GM18951 (cell line): ENCODE data around the gene PTN.
"Not testable (repeated sequence)": the region's sequence is repeated elsewhere in the genome, so short reads cannot be mapped to it uniquely, and the experiment has no call there.

Experiments
- POLR2A ChIP-seq: IDR thresholded peaks from 4 replicates; pipeline ENCODE4 v1.6.1; 2011; ENCODE audit warnings: mild to moderate bottlenecking; ENCODE audit not compliant: insufficient read length, insufficient read depth; ENCODE audit errors: extremely low read depth
- in situ Hi-C: fragments of 300-500 bp; cut with MboI; formaldehyde crosslinking; loops from one replicate; pipeline ENCODE4 v1.12.0; 2022; ENCODE audit warnings: low sequenced_read_pairs, mixed read lengths, inconsistent platforms; ENCODE audit not compliant: unreplicated experiment

PTN gene

GRCh38 chr7:137272249-137272648, 71.3 kb downstream of the PTN start:
- TF ChIP-seq POLR2A: no peak
- in situ Hi-C loops: no loop called here

DNA sequence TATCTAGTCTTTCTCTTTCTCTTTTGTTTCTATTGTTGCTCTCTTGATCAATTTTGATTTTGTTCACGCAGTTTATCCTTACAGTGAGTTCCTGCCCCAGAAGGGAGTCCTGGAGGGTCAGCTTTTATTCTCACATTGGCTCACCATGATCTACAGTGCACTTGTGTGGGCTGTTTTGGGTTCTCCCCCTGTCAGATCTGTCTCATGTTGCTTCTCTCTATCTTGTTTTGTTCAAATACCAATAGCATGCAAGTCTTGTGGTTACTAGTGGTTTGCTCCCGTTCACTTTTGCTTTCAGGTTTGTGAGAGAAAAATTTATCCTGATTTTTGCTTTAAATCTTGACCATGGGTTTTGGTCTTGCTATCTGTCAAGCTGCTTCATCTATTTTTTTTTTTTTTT, 74.3 kb downstream of the PTN start:
- in situ Hi-C loops: no loop called here
- TF ChIP-seq POLR2A: no peak

- in situ Hi-C loops: not testable (repeated sequence)
Observed at GRCh38 chr7:137268001-137268865, 75.3 kb downstream of the PTN start.

- TF ChIP-seq POLR2A: no peak
- in situ Hi-C loops: no loop called here
Observed at GRCh38 chr7:137266764-137267163, 76.8 kb downstream of the PTN start.

GRCh38 chr7:137265480-137265879, 78.1 kb downstream of the PTN start:
- in situ Hi-C loops: not testable (repeated sequence)

- in situ Hi-C loops: no loop called here
- TF ChIP-seq POLR2A: no peak
Observed at GRCh38 chr7:137262599-137262998, 80.9 kb downstream of the PTN start.

- in situ Hi-C loops: no loop called here
- TF ChIP-seq POLR2A: no peak
Observed at GRCh38 chr7:137258552-137258951, 85.0 kb downstream of the PTN start.

DNA sequence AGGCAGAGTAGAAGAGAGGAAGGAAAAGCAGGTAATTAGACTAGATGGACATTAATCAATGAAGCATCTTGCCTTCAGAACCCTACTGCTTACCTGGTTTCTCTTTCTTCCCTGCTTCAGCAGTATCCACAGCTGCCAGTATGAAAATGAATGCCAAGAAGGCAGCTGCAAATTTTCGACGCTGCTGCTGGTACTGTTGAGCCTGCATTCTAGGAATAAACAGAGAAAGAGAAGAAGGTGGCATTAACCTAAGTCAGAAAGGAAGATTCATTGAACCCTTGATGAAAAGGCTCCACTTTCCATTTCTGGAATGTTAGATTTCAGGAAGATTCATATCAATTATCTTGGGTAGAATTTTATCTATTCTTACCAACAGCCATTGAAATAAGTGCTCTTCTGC, 88.8 kb downstream of the PTN start:
- no peak for TF ChIP-seq POLR2A
- in situ Hi-C loops: no loop called here

DNA sequence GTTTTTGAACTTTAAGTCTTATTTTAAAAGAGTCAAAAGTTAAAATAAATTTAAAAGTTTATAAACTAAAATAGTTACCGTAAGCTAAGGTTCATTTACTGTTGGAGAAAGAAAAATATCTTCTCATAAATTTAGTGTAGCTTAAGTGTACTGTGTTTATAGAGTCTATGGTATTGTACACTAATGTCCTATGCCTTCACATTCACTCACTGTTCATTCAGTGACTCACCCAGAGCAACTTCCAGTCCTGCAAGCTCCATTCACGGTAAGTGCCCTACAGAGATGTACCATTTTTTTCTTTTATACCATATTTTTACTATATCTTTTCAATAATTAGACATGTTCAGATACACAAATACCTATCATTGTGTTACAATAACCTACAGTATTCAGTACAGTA, 97.6 kb downstream of the PTN start:
- in situ Hi-C loops: no loop called here
- no peak for TF ChIP-seq POLR2A

GRCh38 chr7:137245186-137245585, 98.3 kb downstream of the PTN start:
- in situ Hi-C loops: no loop called here
- TF ChIP-seq POLR2A: no peak

GRCh38 chr7:137243741-137244140, 99.8 kb downstream of the PTN start:
- TF ChIP-seq POLR2A: no peak
- in situ Hi-C loops: no loop called here

- TF ChIP-seq POLR2A: no peak
- in situ Hi-C loops: no loop called here
Observed at GRCh38 chr7:137242616-137243015, 100.9 kb downstream of the PTN start.

- in situ Hi-C loops: no loop called here
- TF ChIP-seq POLR2A: no peak
Observed at GRCh38 chr7:137241655-137242360, 101.7 kb downstream of the PTN start.

DNA sequence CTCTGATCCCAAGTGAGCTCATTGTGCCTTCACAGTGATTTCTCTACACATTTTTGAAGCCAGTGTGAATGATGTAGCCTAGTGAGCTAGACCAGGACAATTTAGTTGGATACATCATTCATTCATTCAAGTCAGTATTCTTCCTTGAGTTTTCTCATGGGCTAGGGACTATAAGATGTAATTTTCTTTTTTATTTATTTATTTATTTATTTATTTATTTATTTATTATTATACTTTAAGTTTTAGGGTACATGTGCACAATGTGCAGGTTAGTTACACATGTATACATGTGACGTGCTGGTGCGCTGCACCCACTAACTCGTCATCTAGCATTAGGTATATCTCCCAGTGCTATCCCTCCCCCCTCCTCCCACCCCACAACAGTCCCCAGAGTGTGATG, 104.3 kb downstream of the PTN start:
- in situ Hi-C loops: not testable (repeated sequence)
